Skin of body (tissue), 2 donors: ENCODE results near the gene NIFK. TPM values are rescaled to one million over a fixed set of nuclear protein-coding genes. Genes with fewer than 3 reads are reported as not detected.
A peak's percentile ranks its signal among the peaks of the same experiment; 100 is the strongest.
"Not testable (repeated sequence)": the region's sequence is repeated elsewhere in the genome, so short reads cannot be mapped to it uniquely, and the experiment has no call there.

ENCODE experiments used
- DNase-seq: peaks from one replicate; lab custom pipeline; 2025; lab: John Stamatoyannopoulos, UW
- total RNA-seq: library from RNA; depleted of rRNA; stranded (reverse); fragments of >200 nt; gene quantifications from one replicate; pipeline ENCODE4 v1.2.3, GENCODE V29; 2014

Gene NIFK
- total RNA-seq, 1 donor from 2014 or later, result 46.1 TPM

GRCh38 chr2:121734544-121734943, 2.1 kb downstream of the NIFK start:
- not testable (repeated sequence) for DNase-seq

- no peak for DNase-seq
These were observed 5.3 kb downstream of the NIFK start for GRCh38 chr2:121731366-121731765.

GRCh38 chr2:121727950-121728349, 8.7 kb downstream of the NIFK start:
- DNase-seq, result no peak

GRCh38 chr2:121727332-121727731, 9.3 kb downstream of the NIFK start:
- no peak for DNase-seq

- DNase-seq, result no peak
These were observed 13.4 kb downstream of the NIFK start for GRCh38 chr2:121723316-121723715.

GRCh38 chr2:121722479-121722878, 14.2 kb downstream of the NIFK start:
- DNase-seq, result no peak

- DNase-seq, result peak; percentile 55
These were observed 14.7 kb downstream of the NIFK start for GRCh38 chr2:121721926-121722325.

GRCh38 chr2:121717529-121717928, 19.1 kb downstream of the NIFK start:
- DNase-seq, result no peak

GRCh38 chr2:121716126-121716525, 20.5 kb downstream of the NIFK start:
- no peak for DNase-seq

GRCh38 chr2:121711481-121711880, 25.2 kb downstream of the NIFK start:
- not testable (repeated sequence) for DNase-seq

GRCh38 chr2:121710470-121711170, 26.1 kb downstream of the NIFK start:
- DNase-seq, result no peak

- DNase-seq, result no peak
These were observed 26.8 kb downstream of the NIFK start for GRCh38 chr2:121709776-121710469.

- no peak for DNase-seq
These were observed 28.7 kb downstream of the NIFK start for GRCh38 chr2:121707920-121708361.

GRCh38 chr2:121707344-121707919, 29.2 kb downstream of the NIFK start:
- no peak for DNase-seq

GRCh38 chr2:121705958-121706357, 30.7 kb downstream of the NIFK start:
- DNase-seq, result no peak

GRCh38 chr2:121705390-121705789, 31.3 kb downstream of the NIFK start:
- no peak for DNase-seq

- not testable (repeated sequence) for DNase-seq
These were observed 34.9 kb downstream of the NIFK start for GRCh38 chr2:121701761-121702160.

- DNase-seq, result no peak
These were observed 37.0 kb downstream of the NIFK start for GRCh38 chr2:121699421-121700333.

- no peak for DNase-seq
These were observed 38.3 kb downstream of the NIFK start for GRCh38 chr2:121698318-121698930.

- DNase-seq, result no peak
These were observed 39.5 kb downstream of the NIFK start for GRCh38 chr2:121697108-121697631.

GRCh38 chr2:121696410-121696930, 40.2 kb downstream of the NIFK start:
- no peak for DNase-seq
